Measurements from ENCODE around the gene CYP1B1.

DNA sequence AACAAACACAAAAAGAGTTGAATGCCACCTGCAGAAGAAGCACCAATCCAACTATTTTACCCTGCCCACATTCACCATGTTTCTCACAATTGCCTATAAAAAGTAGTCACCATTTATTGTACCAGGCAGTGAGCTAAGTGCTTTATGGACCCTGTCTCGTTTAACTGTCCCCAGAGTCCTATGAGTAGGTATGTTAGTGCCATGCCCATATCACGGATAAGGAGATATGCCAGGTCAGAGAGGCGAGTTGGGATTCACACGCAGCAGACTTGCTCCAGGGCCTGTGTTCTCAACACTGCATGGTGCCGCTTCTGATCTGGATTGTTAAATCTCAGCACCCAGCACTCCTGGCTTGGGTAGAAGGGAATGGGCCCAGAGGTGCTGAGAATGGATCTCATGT lies 49.1 kb upstream of the CYP1B1 start:
- TF ChIP-seq, protein P1, sequence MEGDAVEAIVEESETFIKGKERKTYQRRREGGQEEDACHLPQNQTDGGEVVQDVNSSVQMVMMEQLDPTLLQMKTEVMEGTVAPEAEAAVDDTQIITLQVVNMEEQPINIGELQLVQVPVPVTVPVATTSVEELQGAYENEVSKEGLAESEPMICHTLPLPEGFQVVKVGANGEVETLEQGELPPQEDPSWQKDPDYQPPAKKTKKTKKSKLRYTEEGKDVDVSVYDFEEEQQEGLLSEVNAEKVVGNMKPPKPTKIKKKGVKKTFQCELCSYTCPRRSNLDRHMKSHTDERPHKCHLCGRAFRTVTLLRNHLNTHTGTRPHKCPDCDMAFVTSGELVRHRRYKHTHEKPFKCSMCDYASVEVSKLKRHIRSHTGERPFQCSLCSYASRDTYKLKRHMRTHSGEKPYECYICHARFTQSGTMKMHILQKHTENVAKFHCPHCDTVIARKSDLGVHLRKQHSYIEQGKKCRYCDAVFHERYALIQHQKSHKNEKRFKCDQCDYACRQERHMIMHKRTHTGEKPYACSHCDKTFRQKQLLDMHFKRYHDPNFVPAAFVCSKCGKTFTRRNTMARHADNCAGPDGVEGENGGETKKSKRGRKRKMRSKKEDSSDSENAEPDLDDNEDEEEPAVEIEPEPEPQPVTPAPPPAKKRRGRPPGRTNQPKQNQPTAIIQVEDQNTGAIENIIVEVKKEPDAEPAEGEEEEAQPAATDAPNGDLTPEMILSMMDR (IDR thresholded peaks at IDR 0.05; ENCODE audit: low read length) = no peak
- no peak for TF ChIP-seq EZH2phosphoT487 (IDR thresholded peaks at IDR 0.05; ENCODE audit: low read length)
